ENCODE measurements around the gene CYP2F1.
"Not testable (repeated sequence)": the region's sequence is repeated elsewhere in the genome, so short reads cannot be mapped to it uniquely, and the experiment has no call there.

CYP2F1 gene, protein sequence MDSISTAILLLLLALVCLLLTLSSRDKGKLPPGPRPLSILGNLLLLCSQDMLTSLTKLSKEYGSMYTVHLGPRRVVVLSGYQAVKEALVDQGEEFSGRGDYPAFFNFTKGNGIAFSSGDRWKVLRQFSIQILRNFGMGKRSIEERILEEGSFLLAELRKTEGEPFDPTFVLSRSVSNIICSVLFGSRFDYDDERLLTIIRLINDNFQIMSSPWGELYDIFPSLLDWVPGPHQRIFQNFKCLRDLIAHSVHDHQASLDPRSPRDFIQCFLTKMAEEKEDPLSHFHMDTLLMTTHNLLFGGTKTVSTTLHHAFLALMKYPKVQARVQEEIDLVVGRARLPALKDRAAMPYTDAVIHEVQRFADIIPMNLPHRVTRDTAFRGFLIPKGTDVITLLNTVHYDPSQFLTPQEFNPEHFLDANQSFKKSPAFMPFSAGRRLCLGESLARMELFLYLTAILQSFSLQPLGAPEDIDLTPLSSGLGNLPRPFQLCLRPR

DNA sequence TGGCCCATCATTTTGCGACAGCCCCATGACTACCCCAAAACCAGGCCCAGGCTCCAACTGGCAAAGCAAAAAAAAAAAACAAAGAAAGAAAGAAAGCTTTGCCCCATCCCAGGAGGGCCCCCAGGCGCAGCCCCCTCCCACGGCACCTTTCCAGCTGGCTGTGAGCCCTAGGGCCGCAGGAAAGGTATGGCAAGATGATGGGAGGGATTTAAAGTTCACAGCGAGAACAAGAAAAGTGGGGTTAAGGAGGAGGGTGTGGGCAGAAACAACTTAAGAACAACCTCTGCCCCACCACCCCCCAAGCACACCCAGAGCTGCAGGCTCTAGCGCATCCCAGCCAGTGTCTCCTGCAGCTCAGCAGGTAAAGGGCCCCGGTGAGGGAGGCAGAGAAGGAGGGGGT, at the start of gene CYP2F1:
Gene CYP2F1 (plus strand): TSS at position 301 of the 400 bp plus-strand sequence. CDS start 1,757 bp downstream, outside the sequence.
- FAIRE-seq, result no peak

DNA sequence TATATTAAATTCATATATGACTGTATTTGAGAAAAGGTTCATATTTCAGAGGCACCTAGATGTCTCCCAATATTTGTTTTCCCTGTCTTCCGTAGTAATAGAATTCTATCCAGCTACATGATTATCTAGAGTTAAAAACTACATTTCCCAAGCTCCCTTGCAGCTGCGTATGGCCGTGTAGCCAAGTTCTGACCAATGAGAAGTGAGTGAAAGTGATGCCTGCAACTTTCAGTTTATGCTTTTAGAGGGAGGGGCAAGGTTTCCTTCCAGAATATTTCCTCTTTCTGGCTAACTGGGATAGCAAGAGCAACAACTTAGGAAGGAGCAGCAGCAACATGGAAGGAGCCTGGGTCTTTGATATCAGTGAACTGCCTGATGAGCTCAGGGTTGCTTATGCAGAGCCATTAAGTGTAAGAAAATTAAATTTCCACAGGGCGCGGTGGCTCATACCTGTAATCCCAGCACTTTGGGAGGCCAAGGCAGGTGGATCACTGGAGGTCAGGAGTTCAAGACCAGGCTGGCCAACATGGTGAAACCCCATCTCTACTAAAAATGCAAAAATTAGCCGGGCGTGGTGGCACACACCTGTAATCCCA, 49.2 kb upstream of the CYP2F1 start:
- FAIRE-seq, result no peak

DNA sequence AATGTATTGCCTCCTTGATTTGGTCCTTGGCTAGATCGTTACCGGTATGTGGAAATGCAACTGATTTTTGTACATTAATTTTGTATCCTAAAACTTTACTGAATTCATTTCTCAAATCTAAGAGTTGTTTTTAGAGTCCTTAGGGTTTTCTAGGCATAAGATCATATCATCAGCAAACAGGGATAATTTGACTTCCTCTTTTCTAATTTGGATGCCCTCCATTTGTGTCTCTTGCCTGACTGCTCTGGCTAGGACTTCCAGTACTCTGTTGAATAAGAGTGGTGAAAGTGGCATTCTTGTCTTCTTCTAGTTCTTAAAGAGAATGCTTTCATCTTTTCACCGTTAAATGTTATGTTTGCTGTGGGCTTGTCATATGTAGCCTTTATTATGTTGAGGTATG, 37.9 kb upstream of the CYP2F1 start:
- no peak for FAIRE-seq

DNA sequence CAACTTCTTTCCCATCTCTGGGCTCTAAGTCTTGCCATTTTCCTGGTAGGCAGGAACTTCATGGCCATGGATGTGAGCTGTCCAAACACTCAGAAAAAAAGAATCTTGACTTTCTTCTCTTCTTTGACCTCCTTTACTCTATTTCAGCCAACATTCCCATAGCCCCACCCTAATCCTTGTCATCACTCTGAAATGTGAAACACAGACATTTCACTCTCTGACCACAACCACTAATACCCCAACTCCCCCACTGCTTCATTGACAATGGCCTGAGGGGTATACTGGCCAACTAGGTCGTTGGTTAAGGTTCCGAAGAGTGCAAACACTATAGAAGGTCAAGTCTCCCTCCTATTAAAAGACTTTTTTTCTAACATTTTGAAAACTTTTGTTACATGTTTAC, 30.7 kb upstream of the CYP2F1 start:
- no peak for FAIRE-seq

DNA sequence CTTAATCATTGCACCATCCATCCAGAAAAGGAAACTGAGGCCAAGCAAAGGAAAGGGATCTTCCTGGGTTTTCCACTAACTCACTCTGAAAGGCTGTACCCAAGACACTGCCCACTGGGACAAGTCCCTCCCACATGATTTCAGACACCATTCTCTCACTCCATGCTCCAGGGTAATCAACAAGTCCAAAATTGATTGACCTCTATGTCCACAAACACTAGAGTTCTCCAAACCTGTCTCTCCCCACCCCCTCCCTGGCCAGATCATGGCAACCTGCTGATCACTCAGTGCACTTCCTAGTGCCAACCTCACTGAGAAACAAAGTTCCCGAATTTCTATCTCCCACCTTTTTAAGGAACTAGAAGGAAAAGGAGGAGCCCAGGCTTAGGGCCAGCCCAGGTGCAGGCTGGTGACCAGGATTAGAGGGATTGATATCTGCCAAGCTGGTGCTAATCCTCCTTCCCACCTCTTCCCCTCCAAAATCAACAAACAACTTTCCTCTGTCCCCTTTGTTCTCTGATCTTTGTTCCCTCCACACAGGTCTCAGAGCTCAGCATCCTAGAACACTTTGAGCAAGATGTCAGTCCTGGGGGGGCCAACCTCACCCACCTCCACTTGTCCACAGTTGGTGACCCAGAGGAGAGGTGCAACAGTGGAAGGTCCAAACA, 28.4 kb upstream of the CYP2F1 start:
- FAIRE-seq, result no peak

DNA sequence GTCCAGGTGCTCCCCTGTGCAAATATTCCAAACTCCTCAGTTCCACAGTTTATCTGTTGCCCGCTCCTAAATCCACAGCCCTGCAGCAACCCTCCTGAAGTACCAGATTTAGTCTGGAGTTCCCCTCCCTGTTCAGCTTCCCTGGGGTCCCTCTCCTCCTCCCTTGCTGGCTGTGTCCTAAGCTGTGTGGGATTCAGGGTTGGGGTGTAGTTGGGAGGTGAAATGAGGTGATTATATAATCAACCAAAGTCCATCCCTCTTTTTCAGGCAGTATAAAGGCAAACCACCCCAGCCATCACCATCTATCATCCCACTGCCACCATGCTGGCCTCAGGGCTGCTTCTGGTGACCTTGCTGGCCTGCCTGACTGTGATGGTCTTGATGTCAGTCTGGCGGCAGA, 26.1 kb upstream of the CYP2F1 start, which contains the start of gene CYP2A13:
Gene CYP2A13 (plus strand): TSS at position 301 of the 400 bp plus-strand sequence. CDS start 21 bp downstream, at position 322.
- FAIRE-seq, result no peak

DNA sequence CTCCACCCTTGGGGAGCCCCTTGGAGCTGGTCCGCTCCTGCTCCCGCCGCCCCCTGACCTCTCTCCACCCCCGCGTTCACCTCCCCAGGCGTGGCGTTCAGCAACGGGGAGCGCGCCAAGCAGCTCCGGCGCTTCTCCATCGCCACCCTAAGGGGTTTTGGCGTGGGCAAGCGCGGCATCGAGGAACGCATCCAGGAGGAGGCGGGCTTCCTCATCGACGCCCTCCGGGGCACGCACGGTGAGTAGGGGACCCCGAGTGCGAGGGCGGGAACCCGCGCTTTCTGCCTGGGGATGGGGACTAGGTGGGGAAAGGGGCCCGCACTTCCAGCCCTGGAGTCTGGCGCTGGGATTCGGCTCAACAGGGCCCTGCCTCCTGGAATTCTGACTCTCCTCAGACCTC, 24.3 kb upstream of the CYP2F1 start:
- no peak for FAIRE-seq

DNA sequence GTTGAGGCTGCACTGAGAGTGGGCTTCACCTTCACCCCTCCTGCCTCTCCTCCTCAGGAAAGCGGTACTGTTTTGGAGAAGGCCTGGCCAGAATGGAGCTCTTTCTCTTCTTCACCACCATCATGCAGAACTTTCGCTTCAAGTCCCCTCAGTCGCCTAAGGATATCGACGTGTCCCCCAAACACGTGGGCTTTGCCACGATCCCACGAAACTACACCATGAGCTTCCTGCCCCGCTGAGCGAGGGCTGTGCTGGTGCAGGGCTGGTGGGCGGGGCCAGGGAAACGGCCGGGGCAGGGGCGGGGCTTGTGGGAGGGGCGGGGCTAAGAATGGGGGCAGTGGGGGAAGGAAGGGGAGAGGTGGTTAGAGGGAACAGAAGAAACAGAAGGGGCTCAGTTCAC, 18.5 kb upstream of the CYP2F1 start:
- no peak for FAIRE-seq

DNA sequence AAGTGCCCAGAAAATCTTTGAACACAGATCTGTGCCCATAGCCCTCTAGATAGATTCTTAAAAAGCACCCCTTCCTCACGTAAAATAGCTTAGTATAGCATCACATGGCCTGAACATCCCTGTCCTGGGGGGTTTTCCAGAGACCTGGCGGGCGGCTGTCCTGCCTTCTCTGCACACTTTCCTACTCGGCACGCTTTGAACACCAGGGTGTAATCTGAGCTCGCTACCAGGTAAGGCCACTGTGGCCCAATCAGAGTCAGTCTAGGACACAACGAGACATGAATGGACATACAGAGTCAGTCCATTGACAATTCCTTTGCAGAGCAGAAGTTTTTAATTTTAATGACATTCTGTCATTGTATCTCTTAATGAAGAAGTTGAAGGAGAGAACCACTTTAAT, 17.9 kb upstream of the CYP2F1 start:
- FAIRE-seq, result no peak

DNA sequence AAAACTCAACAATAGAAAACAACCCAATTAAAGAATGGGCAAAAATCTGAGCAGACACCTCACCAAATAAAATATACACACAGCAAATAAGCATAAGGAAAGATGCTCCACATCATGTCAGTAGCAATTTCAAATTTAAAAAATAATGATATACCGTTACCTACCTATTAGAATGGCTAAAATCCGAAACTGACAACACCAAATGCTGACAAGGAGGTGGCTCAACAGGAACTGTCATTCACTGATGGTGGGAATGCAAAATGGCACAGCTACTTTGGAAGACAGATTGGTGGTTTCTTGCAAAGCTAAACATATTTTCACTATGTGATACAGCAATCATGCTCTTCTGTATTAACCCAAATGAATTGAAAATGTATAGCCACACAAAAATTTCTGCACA, 16.9 kb upstream of the CYP2F1 start:
- no peak for FAIRE-seq

DNA sequence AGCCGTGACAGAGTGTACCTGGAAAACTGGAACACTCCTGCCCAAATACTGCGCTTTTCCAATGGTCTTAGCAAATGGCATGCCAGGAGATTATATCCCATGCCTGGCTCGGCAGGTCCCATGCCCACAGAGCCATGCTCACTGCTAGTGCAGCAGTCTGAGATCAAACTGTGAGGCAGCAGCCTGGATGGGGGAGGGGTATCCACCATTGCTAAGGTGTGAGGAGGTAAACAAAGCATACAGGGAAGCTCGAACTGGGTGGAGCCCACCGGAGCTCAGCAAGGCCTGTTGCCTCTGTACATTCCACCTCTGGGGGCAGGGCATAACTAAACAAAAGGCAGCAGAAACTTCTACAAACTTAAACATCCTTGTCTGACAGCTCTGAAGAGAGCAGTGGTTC, 15.5 kb upstream of the CYP2F1 start:
- no peak for FAIRE-seq

DNA sequence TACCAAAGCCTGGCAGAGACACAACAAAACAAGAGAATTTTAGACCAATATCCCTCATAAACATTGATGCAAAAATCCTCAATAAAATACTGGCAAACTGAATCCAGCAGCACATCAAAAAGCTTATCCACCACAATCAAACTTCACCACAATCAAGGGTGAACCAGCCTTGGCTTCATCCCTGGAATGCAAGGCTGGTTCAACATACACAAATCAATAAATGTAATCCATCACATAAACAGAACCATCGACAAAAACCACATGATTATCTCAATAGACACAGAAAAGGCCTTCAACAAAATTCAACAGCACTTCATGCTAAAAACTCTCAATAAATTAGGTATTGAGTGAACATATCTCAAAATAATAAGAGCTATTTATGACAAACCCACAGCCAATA, 12.0 kb upstream of the CYP2F1 start:
- FAIRE-seq, result not testable (repeated sequence)

DNA sequence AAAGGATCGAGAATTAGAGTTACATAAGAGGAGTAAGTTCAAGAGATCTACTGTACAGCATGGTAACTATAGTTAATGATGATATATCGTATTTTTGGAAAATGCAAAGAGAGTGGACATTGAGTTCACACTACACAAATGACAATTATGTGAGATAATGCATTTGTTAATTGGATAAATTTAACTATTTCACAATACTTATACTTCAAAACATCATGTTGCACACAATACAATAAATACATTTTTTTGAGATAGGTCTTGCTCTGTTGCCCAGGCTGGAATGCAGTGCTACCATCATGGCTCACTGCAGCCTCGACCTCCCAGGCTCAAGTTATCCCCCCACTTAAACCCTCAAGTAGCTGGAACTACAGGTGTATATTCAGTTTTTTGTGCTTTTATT, 8.1 kb upstream of the CYP2F1 start:
- FAIRE-seq, result no peak

DNA sequence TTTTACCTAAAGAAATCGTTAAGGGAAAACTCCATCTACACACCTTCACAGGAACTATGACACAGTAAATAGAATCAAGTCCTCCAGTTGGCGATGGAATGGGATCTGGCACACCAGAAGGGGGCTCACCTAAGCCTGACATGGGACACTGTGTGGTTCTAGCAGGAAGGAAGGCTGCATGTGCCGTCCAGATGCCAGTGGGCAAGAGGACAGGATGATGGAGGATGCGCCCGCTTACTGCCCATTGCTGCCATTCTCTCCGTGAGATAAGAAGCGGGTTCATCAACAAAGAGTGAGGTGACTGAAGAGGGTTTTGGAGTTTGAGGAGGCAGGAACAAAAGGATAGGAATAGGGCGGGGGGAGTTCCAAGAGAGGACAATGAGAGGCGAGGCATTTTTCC, 2.9 kb upstream of the CYP2F1 start:
- no peak for FAIRE-seq

DNA sequence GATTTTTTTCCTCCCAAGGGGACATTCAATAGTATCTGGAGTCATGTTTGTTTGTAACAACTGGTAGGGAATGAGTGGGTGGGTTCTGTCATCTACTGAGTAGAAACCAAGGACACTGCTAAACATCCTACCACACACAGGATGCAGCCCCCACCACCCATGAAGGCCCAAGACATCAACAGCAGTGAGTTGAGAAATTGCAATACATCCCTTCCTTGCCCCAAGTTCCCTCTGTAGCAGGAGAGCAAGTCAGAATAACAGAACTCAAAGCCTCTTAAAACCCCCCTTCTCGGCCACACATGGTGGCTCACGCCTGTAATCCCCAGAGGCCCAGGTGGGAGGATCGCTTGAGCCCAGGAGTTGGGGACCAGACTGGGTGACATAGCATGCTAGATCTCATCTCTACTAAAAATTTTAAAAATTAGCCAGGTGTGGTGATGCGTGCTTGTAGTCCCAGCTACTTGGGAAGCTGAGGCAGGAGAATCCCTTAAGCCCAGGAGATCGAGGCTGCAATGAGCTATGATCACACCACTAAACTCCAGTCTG, 2.4 kb upstream of the CYP2F1 start:
- no peak for FAIRE-seq

DNA sequence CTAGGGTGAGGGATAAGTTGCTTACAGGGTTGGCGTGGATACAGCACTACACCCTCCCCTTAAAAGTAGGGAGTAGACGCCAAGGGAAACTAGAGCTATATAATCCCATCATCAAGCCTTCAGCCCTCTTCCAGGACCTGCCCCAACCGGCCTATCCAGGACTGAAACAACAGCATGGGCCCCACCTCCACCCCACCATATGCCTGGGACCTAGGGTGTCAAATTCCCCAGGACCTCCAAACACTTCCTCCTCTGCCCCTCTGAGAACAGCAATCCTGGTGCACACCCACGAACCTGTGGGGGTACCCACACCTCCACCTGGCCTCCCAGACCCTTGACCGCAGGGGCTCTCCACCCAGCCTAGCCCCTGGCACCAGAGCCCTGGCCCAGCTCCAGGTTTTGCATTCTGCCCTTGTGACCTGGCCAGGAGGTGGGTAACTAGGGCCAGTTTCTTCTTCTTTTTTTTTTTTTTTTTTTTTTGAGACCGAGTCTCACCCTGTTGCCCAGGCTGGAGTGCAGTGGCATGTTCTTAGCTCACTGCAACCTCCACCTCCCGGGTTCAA, 1.4 kb upstream of the CYP2F1 start:
- no peak for FAIRE-seq

DNA sequence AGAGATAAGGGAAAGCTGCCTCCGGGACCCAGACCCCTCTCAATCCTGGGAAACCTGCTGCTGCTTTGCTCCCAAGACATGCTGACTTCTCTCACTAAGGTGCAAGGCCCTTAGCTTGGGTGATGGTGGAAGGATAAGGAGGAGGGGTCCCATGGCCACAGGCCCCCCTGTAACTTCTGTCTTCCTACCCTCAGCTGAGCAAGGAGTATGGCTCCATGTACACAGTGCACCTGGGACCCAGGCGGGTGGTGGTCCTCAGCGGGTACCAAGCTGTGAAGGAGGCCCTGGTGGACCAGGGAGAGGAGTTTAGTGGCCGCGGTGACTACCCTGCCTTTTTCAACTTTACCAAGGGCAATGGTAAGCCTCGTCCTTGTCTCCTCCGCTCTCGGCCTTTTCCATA, 2.0 kb downstream of the CYP2F1 start:
- no peak for FAIRE-seq

DNA sequence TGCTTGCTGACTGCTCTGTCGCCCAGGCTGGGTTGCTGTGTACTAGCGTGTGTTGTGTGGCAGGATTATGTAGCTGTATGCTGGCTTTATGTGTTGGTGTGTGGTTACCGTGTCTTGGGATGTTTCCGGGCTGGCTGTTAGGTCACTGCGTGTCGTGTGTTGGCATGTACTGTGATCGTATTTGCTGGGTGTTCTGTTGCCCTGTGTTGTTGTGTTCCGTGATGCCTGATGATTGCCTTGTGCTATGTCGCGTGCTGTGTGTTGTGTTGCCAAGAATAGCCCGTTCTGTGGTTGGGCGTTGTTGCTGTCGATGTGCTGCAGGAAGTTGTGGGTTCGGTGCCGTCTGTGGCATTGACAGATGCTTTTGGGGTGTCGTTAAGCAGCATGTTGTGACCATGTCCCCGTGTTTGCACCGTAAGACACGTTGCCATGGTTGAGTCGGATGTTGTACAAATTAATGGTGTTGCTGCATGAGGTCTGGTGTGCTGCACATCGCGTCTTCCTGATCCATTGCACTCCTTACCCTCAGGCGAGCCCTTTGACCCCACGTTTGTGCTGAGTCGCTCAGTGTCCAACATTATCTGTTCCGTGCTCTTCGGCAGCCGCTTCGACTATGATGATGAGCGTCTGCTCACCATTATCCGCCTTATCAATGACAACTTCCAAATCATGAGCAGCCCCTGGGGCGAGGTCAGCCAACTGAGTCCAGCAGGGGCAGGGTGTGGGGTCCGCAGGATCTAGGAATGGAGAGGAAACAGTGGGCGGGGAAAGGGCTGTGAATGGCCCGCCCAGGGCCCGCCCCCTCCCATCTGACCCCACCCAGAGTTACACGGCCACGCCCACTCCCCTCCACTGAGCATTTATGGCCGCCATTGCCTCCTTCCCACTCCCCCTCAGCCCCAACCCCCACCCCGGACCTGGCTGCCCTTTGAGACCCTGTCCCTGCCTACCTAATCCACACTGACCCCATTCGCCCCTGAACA, 7.0 kb downstream of the CYP2F1 start:
- not testable (repeated sequence) for FAIRE-seq

DNA sequence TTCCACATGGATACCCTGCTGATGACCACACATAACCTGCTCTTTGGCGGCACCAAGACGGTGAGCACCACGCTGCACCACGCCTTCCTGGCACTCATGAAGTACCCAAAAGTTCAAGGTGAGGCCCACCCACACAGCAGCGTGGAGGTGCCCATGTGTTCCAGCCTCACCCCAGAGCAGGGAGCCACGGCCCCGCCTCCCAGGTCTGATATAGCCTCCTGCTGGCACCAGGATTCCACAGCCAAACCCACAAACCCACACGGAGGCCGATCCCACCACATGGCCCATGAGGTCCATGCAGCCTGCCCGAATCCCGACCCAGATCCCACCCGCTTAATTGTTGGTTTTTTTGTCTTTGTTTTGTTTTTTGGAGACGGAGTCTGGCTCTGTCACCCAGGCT, 8.6 kb downstream of the CYP2F1 start:
- FAIRE-seq, result not testable (repeated sequence)

DNA sequence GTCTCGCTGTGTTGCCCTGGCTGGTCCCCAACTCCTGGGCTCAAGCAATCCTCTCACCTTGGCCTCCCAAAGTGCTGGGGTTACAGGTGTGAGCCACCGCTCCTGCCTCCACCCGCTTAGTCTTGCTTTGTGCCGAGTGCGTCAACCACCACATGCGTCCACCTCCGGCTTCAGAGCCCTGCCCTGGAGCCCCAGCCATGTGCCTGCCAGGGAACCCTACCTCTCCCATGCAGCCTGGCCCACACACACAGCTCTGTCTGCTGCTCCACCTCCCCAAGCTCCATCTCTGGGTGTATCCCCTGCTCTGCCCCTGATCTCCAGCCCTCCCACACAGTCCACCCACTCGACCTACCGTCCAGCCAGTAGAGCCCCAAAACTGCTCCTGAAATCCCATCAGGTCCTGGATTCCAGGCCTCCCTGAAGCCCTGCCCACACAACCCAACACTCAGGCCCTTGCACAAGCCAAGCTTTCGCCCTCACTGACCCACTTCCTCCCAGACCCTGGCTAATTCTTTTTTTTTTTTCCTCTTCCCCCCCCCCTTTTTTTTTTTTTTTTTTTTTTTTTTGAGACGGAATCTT, 9.6 kb downstream of the CYP2F1 start:
- FAIRE-seq, result no peak

DNA sequence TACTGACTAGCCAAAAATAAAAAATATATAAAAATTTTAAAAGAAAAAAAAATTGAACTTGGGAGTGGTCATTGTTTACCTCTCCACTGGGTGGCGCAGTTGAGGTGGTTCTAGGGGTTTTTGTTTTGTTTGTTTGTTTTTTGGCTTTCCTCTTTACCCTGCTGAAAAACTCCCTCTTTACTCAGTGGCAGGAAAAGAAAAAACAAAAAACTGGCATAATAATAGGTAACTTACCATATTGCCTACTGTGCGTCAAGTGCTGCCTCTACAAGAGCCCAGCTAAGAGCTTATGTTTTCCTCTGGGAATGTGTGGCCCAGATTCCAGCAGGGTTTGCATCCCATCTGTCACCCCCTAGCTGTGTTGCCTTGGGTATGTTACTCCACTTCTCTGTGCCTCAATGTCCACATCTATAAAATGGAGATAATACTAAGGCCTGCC, 12.6 kb downstream of the CYP2F1 start:
- peak; percentile 49 for FAIRE-seq

Data from colon (tissue), 2 donors.